ENCODE data around the gene RPL18. TPM values are rescaled to one million over a fixed set of nuclear protein-coding genes. Genes with fewer than 3 reads are reported as not detected.

RPL18 gene
- total RNA-seq, 1 experiment from 2014 or later: 1,417 TPM

DNA sequence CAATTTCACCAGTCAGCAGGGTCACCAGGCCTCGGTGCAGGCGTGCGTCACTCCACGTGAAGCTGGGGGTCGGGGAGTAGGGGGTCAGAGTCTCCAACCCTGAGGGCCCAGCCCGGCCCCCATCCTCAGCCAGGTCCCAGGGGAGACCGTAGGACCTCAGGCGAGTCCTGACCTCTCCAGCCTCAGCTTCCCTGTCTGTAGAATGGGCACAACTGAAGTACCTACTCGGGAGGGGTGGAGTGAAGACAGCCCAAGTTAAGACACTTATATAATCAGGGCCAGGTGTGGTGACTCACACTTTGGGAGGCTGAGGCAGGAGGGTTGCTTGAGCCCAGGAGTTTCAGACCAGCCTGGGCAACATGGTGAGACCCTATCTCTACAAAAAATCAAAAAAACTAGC lies 15.1 kb downstream of the RPL18 start:
- no peak for DNase-seq (ENCODE audit: low spot score)
- BruUV-seq (replicated peaks): no TSS peak

DNA sequence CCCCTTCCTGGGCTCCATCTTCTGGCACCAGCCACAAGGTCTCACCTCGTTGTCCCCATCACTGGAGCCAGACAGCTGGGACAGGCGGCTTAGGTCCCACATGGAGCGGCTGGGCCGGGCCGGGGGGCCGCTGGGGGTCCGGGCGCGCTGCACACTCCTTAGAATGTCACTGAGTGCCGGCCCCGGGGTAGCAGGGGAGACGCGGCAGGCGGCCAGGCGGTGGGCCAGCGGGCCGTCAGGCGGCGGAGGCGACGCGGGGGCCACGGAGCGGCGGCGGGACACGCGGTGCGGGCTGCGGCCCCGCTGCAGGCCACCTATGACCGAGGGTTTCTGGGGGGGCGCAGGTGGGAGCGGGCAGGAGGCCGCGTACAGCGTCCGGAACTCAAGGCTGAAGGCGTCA lies 15.5 kb downstream of the RPL18 start:
- Histone ChIP-seq H3K9me3 (ENCODE audit: low read depth, low read length, poor library complexity, severe bottlenecking) (no peaks in the 10 kb centered on the region), H3K4me1 (ENCODE audit: insufficient read depth, low read length, poor library complexity, severe bottlenecking) (no peaks in the 10 kb centered on the region), H3K36me3 (ENCODE audit: insufficient read depth, low read length, poor library complexity, severe bottlenecking) (no peaks in the 10 kb centered on the region), H3K27ac (ENCODE audit: low read depth, low read length, poor library complexity, severe bottlenecking) (no peak overlapping the region), H3K4me3 (ENCODE audit: low read depth, low read length, poor library complexity, severe bottlenecking) (no peak overlapping the region), H3K27me3 (replicated peaks; ENCODE audit: insufficient read depth, low read depth, low read length, poor library complexity) (no peaks in the 10 kb centered on the region)
- no peak for DNase-seq (ENCODE audit: low spot score)
- TF ChIP-seq, protein P1, sequence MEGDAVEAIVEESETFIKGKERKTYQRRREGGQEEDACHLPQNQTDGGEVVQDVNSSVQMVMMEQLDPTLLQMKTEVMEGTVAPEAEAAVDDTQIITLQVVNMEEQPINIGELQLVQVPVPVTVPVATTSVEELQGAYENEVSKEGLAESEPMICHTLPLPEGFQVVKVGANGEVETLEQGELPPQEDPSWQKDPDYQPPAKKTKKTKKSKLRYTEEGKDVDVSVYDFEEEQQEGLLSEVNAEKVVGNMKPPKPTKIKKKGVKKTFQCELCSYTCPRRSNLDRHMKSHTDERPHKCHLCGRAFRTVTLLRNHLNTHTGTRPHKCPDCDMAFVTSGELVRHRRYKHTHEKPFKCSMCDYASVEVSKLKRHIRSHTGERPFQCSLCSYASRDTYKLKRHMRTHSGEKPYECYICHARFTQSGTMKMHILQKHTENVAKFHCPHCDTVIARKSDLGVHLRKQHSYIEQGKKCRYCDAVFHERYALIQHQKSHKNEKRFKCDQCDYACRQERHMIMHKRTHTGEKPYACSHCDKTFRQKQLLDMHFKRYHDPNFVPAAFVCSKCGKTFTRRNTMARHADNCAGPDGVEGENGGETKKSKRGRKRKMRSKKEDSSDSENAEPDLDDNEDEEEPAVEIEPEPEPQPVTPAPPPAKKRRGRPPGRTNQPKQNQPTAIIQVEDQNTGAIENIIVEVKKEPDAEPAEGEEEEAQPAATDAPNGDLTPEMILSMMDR (conservative IDR thresholded peaks at IDR 0.05; ENCODE audit: low read depth, low read length): no peak
- TF ChIP-seq EZH2 (IDR thresholded peaks at IDR 0.05; ENCODE audit: borderline replicate concordance, low read depth, low read length, poor library complexity, severe bottlenecking): no peak
- no TSS peak for BruUV-seq (replicated peaks)
- intact Hi-C loops (cut with micrococcal nuclease; ENCODE audit: unreplicated experiment): no loop called here
- ChIA-PET POLR2A (ENCODE audit: low non-redundant PET) (no interaction called here), CTCF (no interaction called here)

More for the DNA sequence above, 15.1 kb downstream of the RPL18 start:
- Histone ChIP-seq H3K36me3 (ENCODE audit: insufficient read depth, low read length, poor library complexity, severe bottlenecking) (no peaks in the 10 kb centered on the region), H3K9me3 (ENCODE audit: low read depth, low read length, poor library complexity, severe bottlenecking) (no peaks in the 10 kb centered on the region), H3K4me1 (ENCODE audit: insufficient read depth, low read length, poor library complexity, severe bottlenecking) (no peaks in the 10 kb centered on the region), H3K4me3 (ENCODE audit: low read depth, low read length, poor library complexity, severe bottlenecking) (no peak overlapping the region), H3K27me3 (replicated peaks; ENCODE audit: insufficient read depth, low read depth, low read length, poor library complexity) (no peaks in the 10 kb centered on the region), H3K27ac (ENCODE audit: low read depth, low read length, poor library complexity, severe bottlenecking) (no peak overlapping the region)
- intact Hi-C loops (cut with micrococcal nuclease; ENCODE audit: unreplicated experiment): no loop called here
- no peak for TF ChIP-seq EZH2 (IDR thresholded peaks at IDR 0.05; ENCODE audit: borderline replicate concordance, low read depth, low read length, poor library complexity, severe bottlenecking)
- TF ChIP-seq, protein P1 (conservative IDR thresholded peaks at IDR 0.05; ENCODE audit: low read depth, low read length): no peak
- CTCF ChIA-PET: no interaction called here
- POLR2A ChIA-PET (ENCODE audit: low non-redundant PET): no interaction called here

DNA sequence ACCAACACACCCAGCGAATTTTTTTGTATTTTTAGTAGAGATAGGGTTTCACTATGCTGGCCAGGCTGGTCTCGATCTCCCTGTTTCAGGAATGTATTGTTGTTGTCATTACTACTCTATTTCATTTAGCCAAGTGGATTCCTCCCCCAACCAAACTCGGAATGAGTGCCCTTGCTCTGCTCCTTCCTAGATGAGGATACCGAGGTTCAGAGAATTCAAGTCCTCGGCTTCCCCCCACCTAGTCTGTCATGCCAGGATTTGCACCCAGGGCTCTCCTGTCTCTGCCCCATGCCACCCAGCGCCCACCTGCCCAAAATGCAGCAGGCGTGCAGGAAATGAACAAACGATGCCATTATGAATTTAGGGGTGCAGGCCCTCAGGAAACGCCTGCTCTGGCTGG lies 16.0 kb downstream of the RPL18 start:
- H3K27me3 ChIP-seq (replicated peaks; ENCODE audit: insufficient read depth, low read depth, low read length, poor library complexity): no peaks in the 10 kb centered on the region
- no peaks in the 10 kb centered on the region for H3K4me1 ChIP-seq (ENCODE audit: insufficient read depth, low read length, poor library complexity, severe bottlenecking)
- H3K36me3 ChIP-seq (ENCODE audit: insufficient read depth, low read length, poor library complexity, severe bottlenecking): no peaks in the 10 kb centered on the region
- H3K9me3 ChIP-seq (ENCODE audit: low read depth, low read length, poor library complexity, severe bottlenecking): no peaks in the 10 kb centered on the region
- intact Hi-C loops (cut with micrococcal nuclease; ENCODE audit: unreplicated experiment): no loop called here
- no peak overlapping the region for H3K27ac ChIP-seq (ENCODE audit: low read depth, low read length, poor library complexity, severe bottlenecking)
- H3K4me3 ChIP-seq (ENCODE audit: low read depth, low read length, poor library complexity, severe bottlenecking): no peak overlapping the region
- ChIA-PET POLR2A (ENCODE audit: low non-redundant PET) (no interaction called here), CTCF (no interaction called here)
- no TSS peak for BruUV-seq (replicated peaks)
- no peak for TF ChIP-seq EZH2 (IDR thresholded peaks at IDR 0.05; ENCODE audit: borderline replicate concordance, low read depth, low read length, poor library complexity, severe bottlenecking)
- TF ChIP-seq, protein P1 (conservative IDR thresholded peaks at IDR 0.05; ENCODE audit: low read depth, low read length): no peak
- no peak for DNase-seq (ENCODE audit: low spot score)
